C4-2B (cell line): ENCODE results near the gene NOVA2.
A peak's percentile ranks its signal among the peaks of the same experiment; 100 is the strongest.

Experiments
- H3K27ac ChIP-seq: fragments of 450-650 bp; 2 replicates; pipeline ENCODE4 v1.5.1; 2017
- ZFX ChIP-seq: fragments of 450-650 bp; IDR thresholded peaks from 2 replicates; pipeline ENCODE4 v1.6.1; 2017
- TF ChIP-seq, protein P1 (sequence below): fragments of 450-650 bp; conservative IDR thresholded peaks from 2 replicates; pipeline ENCODE4 v1.5.1; 2017; ENCODE audit warnings: mild to moderate bottlenecking

NOVA2 gene

GRCh38 chr19:46014941-46015686 lies 41.4 kb upstream of the NOVA2 start:
- no peak overlapping the region for H3K27ac ChIP-seq
- TF ChIP-seq ZFX, result no peak
- TF ChIP-seq, protein P1, sequence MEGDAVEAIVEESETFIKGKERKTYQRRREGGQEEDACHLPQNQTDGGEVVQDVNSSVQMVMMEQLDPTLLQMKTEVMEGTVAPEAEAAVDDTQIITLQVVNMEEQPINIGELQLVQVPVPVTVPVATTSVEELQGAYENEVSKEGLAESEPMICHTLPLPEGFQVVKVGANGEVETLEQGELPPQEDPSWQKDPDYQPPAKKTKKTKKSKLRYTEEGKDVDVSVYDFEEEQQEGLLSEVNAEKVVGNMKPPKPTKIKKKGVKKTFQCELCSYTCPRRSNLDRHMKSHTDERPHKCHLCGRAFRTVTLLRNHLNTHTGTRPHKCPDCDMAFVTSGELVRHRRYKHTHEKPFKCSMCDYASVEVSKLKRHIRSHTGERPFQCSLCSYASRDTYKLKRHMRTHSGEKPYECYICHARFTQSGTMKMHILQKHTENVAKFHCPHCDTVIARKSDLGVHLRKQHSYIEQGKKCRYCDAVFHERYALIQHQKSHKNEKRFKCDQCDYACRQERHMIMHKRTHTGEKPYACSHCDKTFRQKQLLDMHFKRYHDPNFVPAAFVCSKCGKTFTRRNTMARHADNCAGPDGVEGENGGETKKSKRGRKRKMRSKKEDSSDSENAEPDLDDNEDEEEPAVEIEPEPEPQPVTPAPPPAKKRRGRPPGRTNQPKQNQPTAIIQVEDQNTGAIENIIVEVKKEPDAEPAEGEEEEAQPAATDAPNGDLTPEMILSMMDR, result no peak

- TF ChIP-seq, protein P1, result no peak
- no peak for TF ChIP-seq ZFX
- H3K27ac ChIP-seq, result no peak overlapping the region
Measured at GRCh38 chr19:46014534-46014933, 40.9 kb upstream of the NOVA2 start.

- H3K27ac ChIP-seq, result no peak overlapping the region
- TF ChIP-seq ZFX, result no peak
- TF ChIP-seq, protein P1, result peak; percentile 81
Measured at GRCh38 chr19:46009530-46010510, 36.2 kb upstream of the NOVA2 start.

DNA sequence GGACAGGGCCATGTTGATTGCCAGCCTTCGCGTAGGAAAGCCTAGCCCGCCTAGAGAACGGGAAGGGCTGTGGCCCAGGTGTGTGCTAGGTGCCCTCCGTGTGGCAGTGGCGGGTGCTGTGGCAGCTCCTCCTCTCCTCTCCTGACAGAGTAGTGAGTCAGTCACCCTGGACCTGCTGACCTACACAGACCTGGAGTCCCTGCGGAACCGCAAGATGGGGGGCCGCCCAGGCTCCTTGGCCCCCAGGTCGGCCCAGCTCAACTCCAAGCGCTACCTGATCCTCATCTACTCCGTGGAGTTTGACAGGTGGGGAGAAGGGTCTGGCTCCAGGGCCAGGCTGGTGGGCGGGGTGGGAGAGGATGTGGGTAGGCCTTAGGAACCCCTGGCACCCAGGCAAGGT lies 32.7 kb upstream of the NOVA2 start:
- no peak overlapping the region for H3K27ac ChIP-seq
- TF ChIP-seq ZFX, result no peak
- TF ChIP-seq, protein P1, result no peak

DNA sequence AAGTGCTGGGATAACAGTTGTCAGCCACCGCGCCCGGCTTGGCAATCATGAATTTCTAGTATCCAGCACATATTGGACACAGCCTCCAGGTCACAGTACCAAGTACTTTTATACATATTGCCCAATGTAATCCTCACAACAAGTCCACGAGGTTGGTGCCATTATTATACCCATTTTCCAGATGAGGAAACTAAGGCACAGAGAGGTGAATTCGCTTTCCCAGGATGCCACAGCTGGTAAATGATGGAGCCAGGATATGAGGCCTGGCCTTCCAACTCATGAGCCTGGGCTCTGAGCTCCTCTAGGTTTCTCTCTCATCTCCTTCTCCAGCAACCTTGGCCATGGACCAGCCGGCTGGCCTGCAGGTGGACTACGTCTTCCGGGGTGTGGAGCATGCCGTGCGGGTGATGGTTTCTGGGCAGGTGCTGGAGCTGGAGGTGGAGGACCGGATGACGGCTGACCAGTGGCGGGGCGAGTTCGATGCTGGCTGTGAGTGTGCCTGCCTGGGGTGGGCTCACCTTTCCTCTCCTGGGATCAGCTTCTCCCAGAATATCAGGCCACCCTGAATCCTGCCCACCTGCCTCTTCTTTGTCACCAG lies 29.1 kb upstream of the NOVA2 start:
- TF ChIP-seq ZFX, result no peak
- TF ChIP-seq, protein P1, result no peak
- no peak overlapping the region for H3K27ac ChIP-seq

- no peak for TF ChIP-seq ZFX
- TF ChIP-seq, protein P1, result no peak
- no peak overlapping the region for H3K27ac ChIP-seq
Measured at GRCh38 chr19:46000491-46001246, 27.0 kb upstream of the NOVA2 start.
